ENCODE data around the gene KCTD16.

Gene KCTD16

GRCh38 chr5:144467792-144468191, 297.1 kb downstream of the KCTD16 start:
- H3K27ac ChIP-seq (ENCODE audit: low read depth, low read length) = no peak overlapping the region

GRCh38 chr5:144468571-144468970, 297.9 kb downstream of the KCTD16 start:
- no peaks in the 10 kb centered on the region for H3K27me3 ChIP-seq (ENCODE audit: control insufficient read depth in 1 of 2, insufficient read depth in 2 of 2, low read length in 2 of 2)
- H3K4me1 ChIP-seq (ENCODE audit: insufficient read depth, low read length) = no peaks in the 10 kb centered on the region
- H3K9ac ChIP-seq (ENCODE audit: low read length) = no peak overlapping the region
- no peaks in the 10 kb centered on the region for H3K36me3 ChIP-seq (ENCODE audit: insufficient read depth, low read length)
- H3K4me3 ChIP-seq (ENCODE audit: low read depth in 1 of 2, low read length in 2 of 2) = no peak overlapping the region
- no peaks in the 10 kb centered on the region for H3K9me3 ChIP-seq (ENCODE audit: low read length)
- H3K27ac ChIP-seq (ENCODE audit: low read depth, low read length) = no peak overlapping the region

More at GRCh38 chr5:144467792-144468191, 297.1 kb downstream of the KCTD16 start:
- Histone ChIP-seq H3K9ac (ENCODE audit: low read length) (no peak overlapping the region), H3K4me1 (ENCODE audit: insufficient read depth, low read length) (no peaks in the 10 kb centered on the region), H3K36me3 (ENCODE audit: insufficient read depth, low read length) (no peaks in the 10 kb centered on the region), H3K4me3 (ENCODE audit: low read depth in 1 of 2, low read length in 2 of 2) (no peak overlapping the region), H3K9me3 (ENCODE audit: low read length) (no peaks in the 10 kb centered on the region), H3K27me3 (ENCODE audit: control insufficient read depth in 1 of 2, insufficient read depth in 2 of 2, low read length in 2 of 2) (no peaks in the 10 kb centered on the region)

DNA sequence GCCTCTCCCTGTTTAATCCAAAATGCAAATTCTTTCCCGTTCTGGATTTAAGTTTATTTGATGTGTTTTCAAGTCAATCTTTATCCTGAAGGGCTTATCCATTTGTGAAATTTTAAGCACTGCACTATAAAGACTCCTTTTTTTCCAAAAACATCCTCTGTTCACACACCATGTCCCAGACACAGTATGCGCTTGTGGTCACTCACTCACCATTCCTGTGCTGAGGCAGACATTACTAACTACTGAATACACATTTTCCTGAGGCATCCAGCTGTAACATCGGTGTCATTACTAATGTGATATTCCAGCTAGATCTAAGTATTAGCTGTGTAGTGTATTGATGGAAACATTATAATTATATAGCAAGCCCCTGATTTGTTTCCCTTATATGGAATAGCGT, 298.4 kb downstream of the KCTD16 start:
- Histone ChIP-seq H3K4me3 (ENCODE audit: low read depth in 1 of 2, low read length in 2 of 2) (no peak overlapping the region), H3K9ac (ENCODE audit: low read length) (no peak overlapping the region), H3K9me3 (ENCODE audit: low read length) (no peaks in the 10 kb centered on the region), H3K36me3 (ENCODE audit: insufficient read depth, low read length) (no peaks in the 10 kb centered on the region), H3K4me1 (ENCODE audit: insufficient read depth, low read length) (no peaks in the 10 kb centered on the region), H3K27me3 (ENCODE audit: control insufficient read depth in 1 of 2, insufficient read depth in 2 of 2, low read length in 2 of 2) (no peaks in the 10 kb centered on the region), H3K27ac (ENCODE audit: low read depth, low read length) (no peak overlapping the region)

GRCh38 chr5:144472221-144472620, 301.5 kb downstream of the KCTD16 start:
- Histone ChIP-seq H3K9ac (ENCODE audit: low read length) (no peak overlapping the region), H3K27ac (ENCODE audit: low read depth, low read length) (no peak overlapping the region), H3K4me1 (ENCODE audit: insufficient read depth, low read length) (no peaks in the 10 kb centered on the region), H3K9me3 (ENCODE audit: low read length) (no peaks in the 10 kb centered on the region), H3K4me3 (ENCODE audit: low read depth in 1 of 2, low read length in 2 of 2) (no peak overlapping the region), H3K27me3 (ENCODE audit: control insufficient read depth in 1 of 2, insufficient read depth in 2 of 2, low read length in 2 of 2) (no peaks in the 10 kb centered on the region), H3K36me3 (ENCODE audit: insufficient read depth, low read length) (no peaks in the 10 kb centered on the region)

DNA sequence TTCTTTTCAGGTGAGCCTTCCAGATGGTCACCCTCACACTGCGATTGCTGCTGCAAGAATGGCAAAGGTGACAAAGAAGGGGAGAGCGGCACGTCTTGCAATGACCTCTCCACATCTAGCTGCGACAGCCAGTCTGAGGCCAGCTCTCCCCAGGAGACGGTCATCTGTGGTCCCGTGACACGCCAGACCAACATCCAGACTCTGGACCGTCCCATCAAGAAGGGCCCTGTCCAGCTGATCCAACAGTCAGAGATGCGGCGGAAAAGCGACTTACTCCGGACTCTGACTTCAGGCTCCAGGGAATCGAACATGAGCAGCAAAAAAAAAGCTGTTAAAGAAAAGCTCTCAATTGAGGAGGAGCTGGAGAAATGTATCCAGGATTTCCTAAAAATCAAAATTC, 303.0 kb downstream of the KCTD16 start:
- no peak overlapping the region for H3K4me3 ChIP-seq (ENCODE audit: low read depth in 1 of 2, low read length in 2 of 2)
- no peaks in the 10 kb centered on the region for H3K4me1 ChIP-seq (ENCODE audit: insufficient read depth, low read length)
- H3K27ac ChIP-seq (ENCODE audit: low read depth, low read length) = no peak overlapping the region
- H3K36me3 ChIP-seq (ENCODE audit: insufficient read depth, low read length) = no peaks in the 10 kb centered on the region
- no peaks in the 10 kb centered on the region for H3K9me3 ChIP-seq (ENCODE audit: low read length)
- no peaks in the 10 kb centered on the region for H3K27me3 ChIP-seq (ENCODE audit: control insufficient read depth in 1 of 2, insufficient read depth in 2 of 2, low read length in 2 of 2)
- no peak overlapping the region for H3K9ac ChIP-seq (ENCODE audit: low read length)

DNA sequence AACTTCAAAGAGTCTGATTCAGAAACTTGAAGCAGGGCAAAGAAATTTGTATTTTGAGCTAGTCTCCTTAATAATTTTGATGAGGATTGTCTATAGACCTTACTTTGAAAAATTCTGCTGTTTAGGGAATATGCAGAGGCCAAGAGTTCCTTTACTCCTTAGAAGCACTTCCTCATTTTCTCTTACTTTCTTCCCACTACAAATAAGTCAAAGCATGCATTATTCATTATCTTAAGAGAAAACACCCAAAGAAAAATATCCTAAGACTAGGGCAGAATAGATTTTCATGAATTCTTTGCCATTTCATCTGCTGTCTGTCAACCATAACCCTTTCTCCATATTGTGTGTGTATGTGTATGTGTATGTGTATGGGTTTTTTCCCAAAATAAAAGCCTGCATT, 307.9 kb downstream of the KCTD16 start:
- Histone ChIP-seq H3K4me3 (ENCODE audit: low read depth in 1 of 2, low read length in 2 of 2) (no peak overlapping the region), H3K9me3 (ENCODE audit: low read length) (no peaks in the 10 kb centered on the region), H3K27ac (ENCODE audit: low read depth, low read length) (no peak overlapping the region), H3K36me3 (ENCODE audit: insufficient read depth, low read length) (no peaks in the 10 kb centered on the region), H3K9ac (ENCODE audit: low read length) (no peak overlapping the region), H3K4me1 (ENCODE audit: insufficient read depth, low read length) (no peaks in the 10 kb centered on the region), H3K27me3 (ENCODE audit: control insufficient read depth in 1 of 2, insufficient read depth in 2 of 2, low read length in 2 of 2) (no peaks in the 10 kb centered on the region)

- Histone ChIP-seq H3K4me3 (ENCODE audit: low read depth in 1 of 2, low read length in 2 of 2) (no peak overlapping the region), H3K27me3 (ENCODE audit: control insufficient read depth in 1 of 2, insufficient read depth in 2 of 2, low read length in 2 of 2) (no peaks in the 10 kb centered on the region), H3K9me3 (ENCODE audit: low read length) (no peaks in the 10 kb centered on the region), H3K4me1 (ENCODE audit: insufficient read depth, low read length) (no peaks in the 10 kb centered on the region), H3K9ac (ENCODE audit: low read length) (no peak overlapping the region), H3K36me3 (ENCODE audit: insufficient read depth, low read length) (no peaks in the 10 kb centered on the region), H3K27ac (ENCODE audit: low read depth, low read length) (no peak overlapping the region)
Observed at GRCh38 chr5:144481861-144482260, 311.2 kb downstream of the KCTD16 start.

- no peaks in the 10 kb centered on the region for H3K27me3 ChIP-seq (ENCODE audit: control insufficient read depth in 1 of 2, insufficient read depth in 2 of 2, low read length in 2 of 2)
- H3K4me3 ChIP-seq (ENCODE audit: low read depth in 1 of 2, low read length in 2 of 2) = no peak overlapping the region
- H3K4me1 ChIP-seq (ENCODE audit: insufficient read depth, low read length) = no peaks in the 10 kb centered on the region
- no peaks in the 10 kb centered on the region for H3K9me3 ChIP-seq (ENCODE audit: low read length)
- H3K9ac ChIP-seq (ENCODE audit: low read length) = no peak overlapping the region
- no peaks in the 10 kb centered on the region for H3K36me3 ChIP-seq (ENCODE audit: insufficient read depth, low read length)
- H3K27ac ChIP-seq (ENCODE audit: low read depth, low read length) = no peak overlapping the region
Observed at GRCh38 chr5:144484124-144484897, 313.6 kb downstream of the KCTD16 start.

- Histone ChIP-seq H3K9me3 (ENCODE audit: low read length) (no peaks in the 10 kb centered on the region), H3K4me3 (ENCODE audit: low read depth in 1 of 2, low read length in 2 of 2) (no peak overlapping the region), H3K9ac (ENCODE audit: low read length) (no peak overlapping the region), H3K27me3 (ENCODE audit: control insufficient read depth in 1 of 2, insufficient read depth in 2 of 2, low read length in 2 of 2) (no peaks in the 10 kb centered on the region), H3K36me3 (ENCODE audit: insufficient read depth, low read length) (no peaks in the 10 kb centered on the region), H3K4me1 (ENCODE audit: insufficient read depth, low read length) (no peaks in the 10 kb centered on the region), H3K27ac (ENCODE audit: low read depth, low read length) (no peak overlapping the region)
Observed at GRCh38 chr5:144485540-144485939, 314.9 kb downstream of the KCTD16 start.

DNA sequence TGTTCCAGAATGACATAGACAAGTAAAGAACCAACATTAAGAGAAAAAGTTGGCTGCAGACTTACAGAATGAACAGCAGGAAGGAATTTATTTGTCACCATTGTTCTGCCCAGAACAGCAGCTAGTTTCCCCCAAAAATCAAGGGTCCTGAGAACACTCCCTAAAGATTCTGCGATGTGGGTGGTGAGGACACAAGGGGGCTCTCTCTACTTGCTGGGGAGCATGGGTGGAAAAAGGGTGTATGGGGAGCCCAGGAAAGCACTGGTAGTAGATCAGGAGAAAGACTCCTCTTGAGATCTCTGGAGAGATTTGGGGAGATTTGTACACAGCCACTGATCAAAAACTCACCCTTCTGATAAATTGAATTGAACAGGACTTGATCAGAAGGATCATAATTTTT, 316.5 kb downstream of the KCTD16 start:
- Histone ChIP-seq H3K9ac (ENCODE audit: low read length) (no peak overlapping the region), H3K4me3 (ENCODE audit: low read depth in 1 of 2, low read length in 2 of 2) (no peak overlapping the region), H3K4me1 (ENCODE audit: insufficient read depth, low read length) (no peaks in the 10 kb centered on the region), H3K27ac (ENCODE audit: low read depth, low read length) (no peak overlapping the region), H3K9me3 (ENCODE audit: low read length) (no peaks in the 10 kb centered on the region), H3K36me3 (ENCODE audit: insufficient read depth, low read length) (no peaks in the 10 kb centered on the region), H3K27me3 (ENCODE audit: control insufficient read depth in 1 of 2, insufficient read depth in 2 of 2, low read length in 2 of 2) (no peaks in the 10 kb centered on the region)

GRCh38 chr5:144487761-144488160, 317.1 kb downstream of the KCTD16 start:
- no peaks in the 10 kb centered on the region for H3K4me1 ChIP-seq (ENCODE audit: insufficient read depth, low read length)
- H3K9me3 ChIP-seq (ENCODE audit: low read length) = no peaks in the 10 kb centered on the region
- no peaks in the 10 kb centered on the region for H3K36me3 ChIP-seq (ENCODE audit: insufficient read depth, low read length)
- H3K27me3 ChIP-seq (ENCODE audit: control insufficient read depth in 1 of 2, insufficient read depth in 2 of 2, low read length in 2 of 2) = no peaks in the 10 kb centered on the region
- no peak overlapping the region for H3K4me3 ChIP-seq (ENCODE audit: low read depth in 1 of 2, low read length in 2 of 2)
- H3K27ac ChIP-seq (ENCODE audit: low read depth, low read length) = no peak overlapping the region
- no peak overlapping the region for H3K9ac ChIP-seq (ENCODE audit: low read length)

- H3K36me3 ChIP-seq (ENCODE audit: insufficient read depth, low read length) = no peaks in the 10 kb centered on the region
- no peak overlapping the region for H3K9ac ChIP-seq (ENCODE audit: low read length)
- H3K27me3 ChIP-seq (ENCODE audit: control insufficient read depth in 1 of 2, insufficient read depth in 2 of 2, low read length in 2 of 2) = no peaks in the 10 kb centered on the region
- no peak overlapping the region for H3K4me3 ChIP-seq (ENCODE audit: low read depth in 1 of 2, low read length in 2 of 2)
- H3K27ac ChIP-seq (ENCODE audit: low read depth, low read length) = no peak overlapping the region
- no peaks in the 10 kb centered on the region for H3K9me3 ChIP-seq (ENCODE audit: low read length)
- H3K4me1 ChIP-seq (ENCODE audit: insufficient read depth, low read length) = no peaks in the 10 kb centered on the region
Observed at GRCh38 chr5:144503123-144503522, 332.4 kb downstream of the KCTD16 start.

Measured in muscle layer of colon (tissue), 2 donors.